BLaER1 (cell line): ENCODE results near the gene ZNF282.
"Not testable (repeated sequence)": the region's sequence is repeated elsewhere in the genome, so short reads cannot be mapped to it uniquely, and the experiment has no call there.

Source experiments
- H3K27ac ChIP-seq: shearing (Covaris generic); formaldehyde crosslinking; 2 replicates; pipeline ENCODE4 v1.8.1; 2022
- H3K27me3 ChIP-seq: shearing (Covaris generic); formaldehyde crosslinking; 2 replicates; pipeline ENCODE4 v1.8.1; 2022
- H3K36me3 ChIP-seq: shearing (Covaris generic); formaldehyde crosslinking; 2 replicates; pipeline ENCODE4 v1.8.1; 2022
- H3K4me1 ChIP-seq: shearing (Covaris generic); formaldehyde crosslinking; 2 replicates; pipeline ENCODE4 v1.8.1; 2022
- H3K4me2 ChIP-seq: shearing (Covaris generic); formaldehyde crosslinking; 2 replicates; pipeline ENCODE4 v1.8.1; 2022
- H3K4me3 ChIP-seq: shearing (Covaris generic); formaldehyde crosslinking; 2 replicates; pipeline ENCODE4 v1.8.1; 2022
- H3K9ac ChIP-seq: shearing (Covaris generic); formaldehyde crosslinking; 2 replicates; pipeline ENCODE4 v1.8.1; 2022
- H3K9me3 ChIP-seq: shearing (Covaris generic); formaldehyde crosslinking; 2 replicates; pipeline ENCODE4 v1.8.1; 2022
- H4K20me1 ChIP-seq: shearing (Covaris generic); formaldehyde crosslinking; 2 replicates; pipeline ENCODE4 v1.8.1; 2022
- Cebpa-rat ChIP-seq: shearing (Covaris generic); IDR thresholded peaks from 2 replicates; pipeline ENCODE4 v1.8.1; 2022

The ZNF282 gene

GRCh38 chr7:149223176-149223575, 27.8 kb downstream of the ZNF282 start:
- Histone ChIP-seq H3K9ac (no peak overlapping the region), H3K27me3 (no peaks in the 10 kb centered on the region), H3K4me2 (no peak overlapping the region), H3K4me1 (no peaks in the 10 kb centered on the region), H3K9me3 (no peaks in the 10 kb centered on the region), H3K27ac (no peak overlapping the region), H4K20me1 (peaks cover 40% of the 10 kb centered on the region), H3K4me3 (no peak overlapping the region), H3K36me3 (peaks cover 90% of the 10 kb centered on the region)
- no peak for TF ChIP-seq Cebpa-rat

GRCh38 chr7:149223761-149224160, 28.4 kb downstream of the ZNF282 start:
- Histone ChIP-seq H4K20me1 (peaks cover 34% of the 10 kb centered on the region), H3K9me3 (no peaks in the 10 kb centered on the region), H3K27me3 (no peaks in the 10 kb centered on the region), H3K4me2 (no peak overlapping the region), H3K4me1 (peaks cover 1% of the 10 kb centered on the region; the same call in 1 of the 2 replicates), H3K4me3 (no peak overlapping the region), H3K27ac (no peak overlapping the region), H3K9ac (no peak overlapping the region), H3K36me3 (peaks cover 84% of the 10 kb centered on the region)
- no peak for TF ChIP-seq Cebpa-rat

- Histone ChIP-seq H3K27me3 (no peaks in the 10 kb centered on the region), H3K4me3 (no peak overlapping the region), H3K4me1 (peaks cover 7% of the 10 kb centered on the region), H4K20me1 (peaks cover 28% of the 10 kb centered on the region), H3K9ac (no peak overlapping the region), H3K9me3 (no peaks in the 10 kb centered on the region), H3K4me2 (no peak overlapping the region), H3K36me3 (peaks cover 78% of the 10 kb centered on the region), H3K27ac (no peak overlapping the region)
- TF ChIP-seq Cebpa-rat, result no peak
These were observed 29.0 kb downstream of the ZNF282 start for GRCh38 chr7:149224352-149224751.

- no peak overlapping the region for H3K4me3 ChIP-seq
- H3K36me3 ChIP-seq, result peaks cover 71% of the 10 kb centered on the region
- no peak overlapping the region for H3K27ac ChIP-seq
- H3K4me1 ChIP-seq, result peaks cover 11% of the 10 kb centered on the region
- H3K27me3 ChIP-seq, result no peaks in the 10 kb centered on the region
- H3K9ac ChIP-seq, result no peak overlapping the region
- H3K4me2 ChIP-seq, result no peak overlapping the region
- TF ChIP-seq Cebpa-rat, result no peak
- H3K9me3 ChIP-seq, result no peaks in the 10 kb centered on the region
- H4K20me1 ChIP-seq, result peaks cover 25% of the 10 kb centered on the region
These were observed 29.8 kb downstream of the ZNF282 start for GRCh38 chr7:149225106-149225505.

GRCh38 chr7:149225656-149226055, 30.3 kb downstream of the ZNF282 start:
- no peak overlapping the region for H3K4me2 ChIP-seq
- no peak overlapping the region for H3K9ac ChIP-seq
- no peak for TF ChIP-seq Cebpa-rat
- H4K20me1 ChIP-seq, result peaks cover 25% of the 10 kb centered on the region
- no peaks in the 10 kb centered on the region for H3K9me3 ChIP-seq
- no peaks in the 10 kb centered on the region for H3K27me3 ChIP-seq
- H3K4me1 ChIP-seq, result peaks cover 11% of the 10 kb centered on the region
- no peak overlapping the region for H3K27ac ChIP-seq
- peaks cover 66% of the 10 kb centered on the region for H3K36me3 ChIP-seq
- H3K4me3 ChIP-seq, result no peak overlapping the region

GRCh38 chr7:149226366-149226765, 31.0 kb downstream of the ZNF282 start:
- H3K9me3 ChIP-seq, H3K27me3 ChIP-seq, H3K27ac ChIP-seq, H3K4me3 ChIP-seq, H3K4me2 ChIP-seq, H3K9ac ChIP-seq: not testable (repeated sequence)
- Histone ChIP-seq H3K36me3 (peaks cover 59% of the 10 kb centered on the region), H3K4me1 (peaks cover 11% of the 10 kb centered on the region), H4K20me1 (peaks cover 20% of the 10 kb centered on the region)

- no peaks in the 10 kb centered on the region for H3K9me3 ChIP-seq
- H3K27me3 ChIP-seq, result no peaks in the 10 kb centered on the region
- no peak overlapping the region for H3K4me3 ChIP-seq
- H3K27ac ChIP-seq, result no peak overlapping the region
- no peak overlapping the region for H3K9ac ChIP-seq
- peaks cover 11% of the 10 kb centered on the region for H3K4me1 ChIP-seq
- no peak overlapping the region for H3K4me2 ChIP-seq
- peaks cover 54% of the 10 kb centered on the region for H3K36me3 ChIP-seq
- TF ChIP-seq Cebpa-rat, result no peak
- H4K20me1 ChIP-seq, result peaks cover 16% of the 10 kb centered on the region
These were observed 31.6 kb downstream of the ZNF282 start for GRCh38 chr7:149226840-149227494.

GRCh38 chr7:149228831-149229471, 33.6 kb downstream of the ZNF282 start:
- TF ChIP-seq Cebpa-rat, result no peak
- H3K4me1 ChIP-seq, result peaks cover 11% of the 10 kb centered on the region
- no peaks in the 10 kb centered on the region for H3K9me3 ChIP-seq
- H3K27ac ChIP-seq, result no peak overlapping the region
- H3K4me2 ChIP-seq, result peak overlapping the region; percentile 39; the same call in 1 of the 2 replicates
- peaks cover 16% of the 10 kb centered on the region for H4K20me1 ChIP-seq
- no peak overlapping the region for H3K4me3 ChIP-seq
- peaks cover 36% of the 10 kb centered on the region for H3K36me3 ChIP-seq
- no peak overlapping the region for H3K9ac ChIP-seq
- no peaks in the 10 kb centered on the region for H3K27me3 ChIP-seq

- peaks cover 15% of the 10 kb centered on the region for H4K20me1 ChIP-seq
- TF ChIP-seq Cebpa-rat, result no peak
- no peaks in the 10 kb centered on the region for H3K27me3 ChIP-seq
- H3K4me3 ChIP-seq, result no peak overlapping the region
- peak overlapping the region; percentile 39; the same call in 1 of the 2 replicates for H3K4me2 ChIP-seq
- peaks cover 30% of the 10 kb centered on the region for H3K36me3 ChIP-seq
- H3K9ac ChIP-seq, result no peak overlapping the region
- peaks cover 11% of the 10 kb centered on the region for H3K4me1 ChIP-seq
- H3K27ac ChIP-seq, result no peak overlapping the region
- H3K9me3 ChIP-seq, result no peaks in the 10 kb centered on the region
These were observed 34.2 kb downstream of the ZNF282 start for GRCh38 chr7:149229526-149229925.

- H3K9me3 ChIP-seq, result no peaks in the 10 kb centered on the region; the same call in 1 of the 2 replicates
- no peak for TF ChIP-seq Cebpa-rat
- no peak overlapping the region for H3K9ac ChIP-seq
- no peak overlapping the region for H3K4me2 ChIP-seq
- peaks cover 2% of the 10 kb centered on the region; the same call in 1 of the 2 replicates for H3K36me3 ChIP-seq
- H3K27ac ChIP-seq, result no peak overlapping the region
- no peak overlapping the region for H3K4me3 ChIP-seq
- H3K4me1 ChIP-seq, result peaks cover 11% of the 10 kb centered on the region
- H4K20me1 ChIP-seq, result no peaks in the 10 kb centered on the region
- no peaks in the 10 kb centered on the region for H3K27me3 ChIP-seq
These were observed 37.0 kb downstream of the ZNF282 start for GRCh38 chr7:149232362-149232761.

- peaks cover 14% of the 10 kb centered on the region for H3K4me1 ChIP-seq
- H3K9me3 ChIP-seq, H3K4me2 ChIP-seq, H3K9ac ChIP-seq, H3K27me3 ChIP-seq, H4K20me1 ChIP-seq, H3K27ac ChIP-seq, H3K4me3 ChIP-seq, H3K36me3 ChIP-seq: not testable (repeated sequence)
These were observed 38.4 kb downstream of the ZNF282 start for GRCh38 chr7:149233655-149234204.
